Measurements from ENCODE around the gene NEMP1. TPM values are rescaled to one million over a fixed set of nuclear protein-coding genes. Genes with fewer than 3 reads are reported as not detected.

Gene NEMP1
- total and polyA plus RNA-seq, 3 experiments from 2014 or later, result 3.8 to 50.9 (median 50.5) TPM

GRCh38 chr12:57111031-57111734, 32.6 kb upstream of the NEMP1 start, which contains the start of gene STAT6:
TSS of gene STAT6 (minus strand) at chr12:57111362. CDS start at chr12:57108278, 3,084 bp downstream.
- H3K9me3 Mint-ChIP-seq, result peaks cover 0 to 4% (median 0%) of the 10 kb centered on the region in 5 donors
- H3K9me3 ChIP-seq (ENCODE audit: low read length), result no peaks in the 10 kb centered on the region
- POLR2A ChIA-PET, result interaction anchor here (0.6 to 4.5 kb wide), 17 partner anchors 9 to 466 kb away, joined by 3 to 131 read pairs (median 5); partner anchors contain the start of genes ATP5F1B, LRP1, NAB2 and NACA

GRCh38 chr12:57110104-57111030, 31.8 kb upstream of the NEMP1 start:
- Mint-ChIP-seq H3K27ac (peak overlapping the region; percentile 95 to 100 (median 98)), H3K27me3 (peaks cover 0 to 9% of the 10 kb centered on the region in 2 donors), H3K9me3 (peaks cover 0 to 4% (median 0%) of the 10 kb centered on the region in 5 donors), H3K4me3 (peak overlapping the region; percentile 96 to 100 (median 99)), H3K36me3 (peaks cover 3 to 51% (median 7%) of the 10 kb centered on the region in 3 donors), H3K4me1 (peaks cover 38 to 58% (median 50%) of the 10 kb centered on the region in 3 donors)
- peak; percentile 58 to 78 (median 63) for DNase-seq
- Histone ChIP-seq H3K4me1 (ENCODE audit: insufficient read depth, low read length) (peaks cover 32% of the 10 kb centered on the region), H3K27me3 (ENCODE audit: insufficient read depth, low read length, poor library complexity, severe bottlenecking) (no peaks in the 10 kb centered on the region), H3K4me3 (ENCODE audit: low read length) (peak overlapping the region; percentile 99), H3K27ac (ENCODE audit: low read depth, low read length) (peak overlapping the region; percentile 96), H3K9me3 (ENCODE audit: low read length) (no peaks in the 10 kb centered on the region), H3K36me3 (ENCODE audit: insufficient read depth, low read length) (peaks cover 24% of the 10 kb centered on the region)
- CTCF ChIA-PET, result interaction anchor here (1.1 to 10.8 kb wide), 17 partner anchors 13 to 353 kb away, joined by 3 to 195 read pairs (median 14); partner anchors contain the start of genes LRP1, NAB2 and NEMP1
- POLR2A ChIA-PET, result interaction anchor here (0.6 to 4.5 kb wide), 10 partner anchors 12 to 422 kb away, joined by 3 to 131 read pairs (median 10); partner anchors contain the start of genes LRP1, NAB2, NEMP1 and PTGES3

More at GRCh38 chr12:57111031-57111734, 32.6 kb upstream of the NEMP1 start, which contains the start of gene STAT6:
- CTCF ChIA-PET, result interaction anchor here (0.8 to 10.8 kb wide), 25 partner anchors 8 to 353 kb away, joined by 3 to 195 read pairs (median 8); partner anchors contain the start of genes LRP1, NAB2 and NEMP1
- Mint-ChIP-seq H3K27me3 (peaks cover 0 to 9% of the 10 kb centered on the region in 2 donors), H3K27ac (peak within 1 kb of the TSS; percentile 95 to 100 (median 98)), H3K4me1 (peaks cover 38 to 53% (median 50%) of the 10 kb centered on the region in 3 donors), H3K4me3 (peak within 1 kb of the TSS; percentile 96 to 100 (median 99)), H3K36me3 (peaks cover 3 to 43% (median 6%) of the 10 kb centered on the region in 3 donors)
- peak; percentile 76 to 93 (median 88) for DNase-seq
- H3K27ac ChIP-seq (ENCODE audit: low read depth, low read length), result peak within 1 kb of the TSS; percentile 96
- no peaks in the 10 kb centered on the region for H3K27me3 ChIP-seq (ENCODE audit: insufficient read depth, low read length, poor library complexity, severe bottlenecking)
- peaks cover 18% of the 10 kb centered on the region for H3K36me3 ChIP-seq (ENCODE audit: insufficient read depth, low read length)
- H3K4me1 ChIP-seq (ENCODE audit: insufficient read depth, low read length), result peaks cover 32% of the 10 kb centered on the region
- H3K4me3 ChIP-seq (ENCODE audit: low read length), result peak within 1 kb of the TSS; percentile 99

- no peak for DNase-seq
- H3K4me3 Mint-ChIP-seq, result peak overlapping the region; percentile 96 to 100 (median 99)
- peaks cover 6 to 60% (median 7%) of the 10 kb centered on the region in 3 donors for H3K36me3 Mint-ChIP-seq
- H3K9me3 Mint-ChIP-seq, result peaks cover 0 to 4% (median 0%) of the 10 kb centered on the region in 5 donors
- peaks cover 32% of the 10 kb centered on the region for H3K4me1 ChIP-seq (ENCODE audit: insufficient read depth, low read length)
- no peaks in the 10 kb centered on the region for H3K27me3 ChIP-seq (ENCODE audit: insufficient read depth, low read length, poor library complexity, severe bottlenecking)
- H3K4me1 Mint-ChIP-seq, result peaks cover 38 to 58% (median 50%) of the 10 kb centered on the region in 3 donors
- no peaks in the 10 kb centered on the region for H3K9me3 ChIP-seq (ENCODE audit: low read length)
- H3K4me3 ChIP-seq (ENCODE audit: low read length), result peak overlapping the region; percentile 99
- POLR2A ChIA-PET, result interaction anchor here (0.9 to 4.5 kb wide), 2 partner anchors 18 to 30 kb away, joined by 4 to 131 read pairs; partner anchors contain the start of gene NAB2
- CTCF ChIA-PET, result interaction anchor here (1.1 to 10.8 kb wide), 5 partner anchors 14 to 46 kb away, joined by 3 to 195 read pairs (median 63); partner anchors contain the start of gene NAB2
- peak overlapping the region; percentile 95 to 100 (median 98) for H3K27ac Mint-ChIP-seq
- peaks cover 0 to 9% of the 10 kb centered on the region in 2 donors for H3K27me3 Mint-ChIP-seq
- H3K27ac ChIP-seq (ENCODE audit: low read depth, low read length), result peak overlapping the region; percentile 96
- peaks cover 33% of the 10 kb centered on the region for H3K36me3 ChIP-seq (ENCODE audit: insufficient read depth, low read length)
Observed at GRCh38 chr12:57109207-57110103, 30.9 kb upstream of the NEMP1 start.

- Histone ChIP-seq H3K27ac (ENCODE audit: low read depth, low read length) (no peak overlapping the region), H3K27me3 (ENCODE audit: insufficient read depth, low read length, poor library complexity, severe bottlenecking) (no peaks in the 10 kb centered on the region), H3K36me3 (ENCODE audit: insufficient read depth, low read length) (peaks cover 42% of the 10 kb centered on the region), H3K4me1 (ENCODE audit: insufficient read depth, low read length) (peaks cover 33% of the 10 kb centered on the region), H3K4me3 (ENCODE audit: low read length) (no peak overlapping the region), H3K9me3 (ENCODE audit: low read length) (no peaks in the 10 kb centered on the region)
- H3K27ac Mint-ChIP-seq, result peak overlapping the region in 7 of 8 donors; percentile 35 to 95 (median 71)
- peaks cover 0 to 4% (median 0%) of the 10 kb centered on the region in 5 donors for H3K9me3 Mint-ChIP-seq
- H3K36me3 Mint-ChIP-seq, result peaks cover 6 to 71% (median 7%) of the 10 kb centered on the region in 3 donors
- H3K4me1 Mint-ChIP-seq, result peaks cover 39 to 63% (median 48%) of the 10 kb centered on the region in 3 donors
- no peak for DNase-seq
- H3K27me3 Mint-ChIP-seq, result peaks cover 0 to 9% of the 10 kb centered on the region in 2 donors
- ChIA-PET CTCF (interaction anchor here (6.2 to 10.8 kb wide), 3 partner anchors 14 to 37 kb away, joined by 63 to 195 read pairs (median 183); partner anchors contain the start of gene NAB2), POLR2A (interaction anchor here (1.0 to 1.4 kb wide), 2 partner anchors 10 to 14 kb away, joined by 4 read pairs; no protein-coding TSS in a partner anchor)
- H3K4me3 Mint-ChIP-seq, result peak overlapping the region in 6 of 7 donors; percentile 1 to 75 (median 44)
Observed at GRCh38 chr12:57107456-57108155, 29.0 kb upstream of the NEMP1 start.

GRCh38 chr12:57106021-57106708, 27.6 kb upstream of the NEMP1 start:
- H3K27ac Mint-ChIP-seq, result peak overlapping the region in 7 of 8 donors; percentile 38 to 95 (median 63)
- H3K27me3 Mint-ChIP-seq, result peaks cover 0 to 2% of the 10 kb centered on the region in 2 donors
- Histone ChIP-seq H3K36me3 (ENCODE audit: insufficient read depth, low read length) (peaks cover 42% of the 10 kb centered on the region), H3K9me3 (ENCODE audit: low read length) (no peaks in the 10 kb centered on the region), H3K4me3 (ENCODE audit: low read length) (no peak overlapping the region), H3K27me3 (ENCODE audit: insufficient read depth, low read length, poor library complexity, severe bottlenecking) (no peaks in the 10 kb centered on the region), H3K4me1 (ENCODE audit: insufficient read depth, low read length) (peaks cover 39% of the 10 kb centered on the region), H3K27ac (ENCODE audit: low read depth, low read length) (no peak overlapping the region)
- H3K4me1 Mint-ChIP-seq, result peaks cover 35 to 60% (median 48%) of the 10 kb centered on the region in 3 donors
- H3K4me3 Mint-ChIP-seq, result peak overlapping the region in 1 of 7 donors; percentile 34
- DNase-seq, result no peak
- CTCF ChIA-PET, result interaction anchor here (8.2 to 10.8 kb wide), 2 partner anchors 13 to 36 kb away, joined by 183 to 195 read pairs; partner anchors contain the start of gene NAB2
- POLR2A ChIA-PET, result interaction anchor here (0.6 to 1.2 kb wide), 4 partner anchors 12 to 619 kb away, joined by 3 to 7 read pairs (median 4); no protein-coding TSS in a partner anchor
- H3K36me3 Mint-ChIP-seq, result peaks cover 6 to 74% (median 7%) of the 10 kb centered on the region in 3 donors
- no peaks in the 10 kb centered on the region for H3K9me3 Mint-ChIP-seq
